Measurements from ENCODE around the gene DPP4.

Gene DPP4

GRCh38 chr2:161995553-161996016 lies 78.4 kb downstream of the DPP4 start:
- no peak overlapping the region for H3K4me3 ChIP-seq (ENCODE audit: low read length)
- no peak overlapping the region for H3K4me2 ChIP-seq (ENCODE audit: low read length)
- no peak overlapping the region for H3K27ac ChIP-seq (ENCODE audit: low read depth, low read length)
- H2AK5ac ChIP-seq (ENCODE audit: low read length), result no peak overlapping the region
- H3K36me3 ChIP-seq (ENCODE audit: control insufficient read depth, insufficient read depth, low read length), result no peaks in the 10 kb centered on the region
- no peak overlapping the region for H3K23ac ChIP-seq (ENCODE audit: low read length)
- no peak for DNase-seq
- H2BK120ac ChIP-seq (ENCODE audit: low read depth, low read length), result no peak overlapping the region
- no peak overlapping the region for H3K4ac ChIP-seq (ENCODE audit: low read depth, low read length)
- H3K27me3 ChIP-seq (ENCODE audit: insufficient read depth, low read length, poor library complexity), result no peaks in the 10 kb centered on the region
- no peaks in the 10 kb centered on the region for H3K79me2 ChIP-seq (ENCODE audit: control insufficient read depth, insufficient read depth, low read length)
- H3K9ac ChIP-seq (ENCODE audit: low read length), result no peak overlapping the region
- H3K79me1 ChIP-seq (ENCODE audit: low read length), result no peaks in the 10 kb centered on the region
- H4K5ac ChIP-seq (ENCODE audit: low read length), result no peak overlapping the region
- no peaks in the 10 kb centered on the region for H3K4me1 ChIP-seq (ENCODE audit: control insufficient read depth, low read depth, low read length)
- H3K56ac ChIP-seq (ENCODE audit: low read length), result no peak overlapping the region
- H2BK15ac ChIP-seq (replicated peaks; ENCODE audit: low read depth), result no peak overlapping the region
- H2BK5ac ChIP-seq (ENCODE audit: low read length), result no peak overlapping the region
- no peak overlapping the region for H3K18ac ChIP-seq (ENCODE audit: low read length)
- H4K8ac ChIP-seq (ENCODE audit: low read depth, low read length), result no peak overlapping the region

GRCh38 chr2:161994761-161995520 lies 79.1 kb downstream of the DPP4 start:
- Histone ChIP-seq H3K4ac (ENCODE audit: low read depth, low read length) (no peak overlapping the region), H3K27me3 (ENCODE audit: insufficient read depth, low read length, poor library complexity) (no peaks in the 10 kb centered on the region), H3K79me1 (ENCODE audit: low read length) (no peaks in the 10 kb centered on the region), H3K4me2 (ENCODE audit: low read length) (no peak overlapping the region), H3K23ac (ENCODE audit: low read length) (no peak overlapping the region), H2BK5ac (ENCODE audit: low read length) (no peak overlapping the region), H3K18ac (ENCODE audit: low read length) (no peak overlapping the region), H3K27ac (ENCODE audit: low read depth, low read length) (no peak overlapping the region), H2BK15ac (replicated peaks; ENCODE audit: low read depth) (no peak overlapping the region), H3K36me3 (ENCODE audit: control insufficient read depth, insufficient read depth, low read length) (no peaks in the 10 kb centered on the region), H4K5ac (ENCODE audit: low read length) (no peak overlapping the region), H4K8ac (ENCODE audit: low read depth, low read length) (no peak overlapping the region), H2BK120ac (ENCODE audit: low read depth, low read length) (no peak overlapping the region), H3K9ac (ENCODE audit: low read length) (no peak overlapping the region), H3K4me1 (ENCODE audit: control insufficient read depth, low read depth, low read length) (no peaks in the 10 kb centered on the region), H3K4me3 (ENCODE audit: low read length) (no peak overlapping the region), H2AK5ac (ENCODE audit: low read length) (no peak overlapping the region), H3K56ac (ENCODE audit: low read length) (no peak overlapping the region), H3K79me2 (ENCODE audit: control insufficient read depth, insufficient read depth, low read length) (no peaks in the 10 kb centered on the region)
- no CpG with 5 or more reads among the region's 5 CpGs for WGBS (ENCODE audit: extremely low coverage, insufficient coverage, low lambda C conversion rate)
- no peak for DNase-seq

- no CpG with 5 or more reads among the region's 3 CpGs for WGBS (ENCODE audit: extremely low coverage, insufficient coverage, low lambda C conversion rate)
- no peaks in the 10 kb centered on the region for H3K36me3 ChIP-seq (ENCODE audit: control insufficient read depth, insufficient read depth, low read length)
- H3K4me2 ChIP-seq (ENCODE audit: low read length), result no peak overlapping the region
- H4K5ac ChIP-seq (ENCODE audit: low read length), result no peak overlapping the region
- no peak overlapping the region for H2BK120ac ChIP-seq (ENCODE audit: low read depth, low read length)
- H2BK15ac ChIP-seq (replicated peaks; ENCODE audit: low read depth), result no peak overlapping the region
- no peaks in the 10 kb centered on the region for H3K4me1 ChIP-seq (ENCODE audit: control insufficient read depth, low read depth, low read length)
- no peak overlapping the region for H3K4ac ChIP-seq (ENCODE audit: low read depth, low read length)
- peak; percentile 18 for DNase-seq
- no peak overlapping the region for H3K56ac ChIP-seq (ENCODE audit: low read length)
- no peaks in the 10 kb centered on the region for H3K79me1 ChIP-seq (ENCODE audit: low read length)
- H3K79me2 ChIP-seq (ENCODE audit: control insufficient read depth, insufficient read depth, low read length), result no peaks in the 10 kb centered on the region
- H4K8ac ChIP-seq (ENCODE audit: low read depth, low read length), result no peak overlapping the region
- H3K18ac ChIP-seq (ENCODE audit: low read length), result no peak overlapping the region
- H3K4me3 ChIP-seq (ENCODE audit: low read length), result no peak overlapping the region
- no peak overlapping the region for H3K9ac ChIP-seq (ENCODE audit: low read length)
- H3K27ac ChIP-seq (ENCODE audit: low read depth, low read length), result no peak overlapping the region
- no peaks in the 10 kb centered on the region for H3K27me3 ChIP-seq (ENCODE audit: insufficient read depth, low read length, poor library complexity)
- no peak overlapping the region for H2AK5ac ChIP-seq (ENCODE audit: low read length)
- H2BK5ac ChIP-seq (ENCODE audit: low read length), result no peak overlapping the region
- H3K23ac ChIP-seq (ENCODE audit: low read length), result no peak overlapping the region
These were observed 81.5 kb downstream of the DPP4 start for GRCh38 chr2:161992531-161992930.

GRCh38 chr2:161991991-161992390 lies 82.0 kb downstream of the DPP4 start:
- H2BK5ac ChIP-seq (ENCODE audit: low read length), result no peak overlapping the region
- no peaks in the 10 kb centered on the region for H3K79me1 ChIP-seq (ENCODE audit: low read length)
- no peak overlapping the region for H4K5ac ChIP-seq (ENCODE audit: low read length)
- no peaks in the 10 kb centered on the region for H3K79me2 ChIP-seq (ENCODE audit: control insufficient read depth, insufficient read depth, low read length)
- no peaks in the 10 kb centered on the region for H3K4me1 ChIP-seq (ENCODE audit: control insufficient read depth, low read depth, low read length)
- no peak overlapping the region for H3K18ac ChIP-seq (ENCODE audit: low read length)
- H4K8ac ChIP-seq (ENCODE audit: low read depth, low read length), result no peak overlapping the region
- H3K9ac ChIP-seq (ENCODE audit: low read length), result no peak overlapping the region
- H3K4ac ChIP-seq (ENCODE audit: low read depth, low read length), result no peak overlapping the region
- WGBS (ENCODE audit: extremely low coverage, insufficient coverage, low lambda C conversion rate), result no CpG with 5 or more reads among the region's 1 CpG
- DNase-seq, result no peak
- H3K56ac ChIP-seq (ENCODE audit: low read length), result no peak overlapping the region
- H3K23ac ChIP-seq (ENCODE audit: low read length), result no peak overlapping the region
- no peak overlapping the region for H3K4me3 ChIP-seq (ENCODE audit: low read length)
- H2BK15ac ChIP-seq (replicated peaks; ENCODE audit: low read depth), result no peak overlapping the region
- H3K36me3 ChIP-seq (ENCODE audit: control insufficient read depth, insufficient read depth, low read length), result no peaks in the 10 kb centered on the region
- no peaks in the 10 kb centered on the region for H3K27me3 ChIP-seq (ENCODE audit: insufficient read depth, low read length, poor library complexity)
- no peak overlapping the region for H3K27ac ChIP-seq (ENCODE audit: low read depth, low read length)
- H3K4me2 ChIP-seq (ENCODE audit: low read length), result no peak overlapping the region
- H2AK5ac ChIP-seq (ENCODE audit: low read length), result no peak overlapping the region
- no peak overlapping the region for H2BK120ac ChIP-seq (ENCODE audit: low read depth, low read length)

- H3K4me3 ChIP-seq (ENCODE audit: low read length), result no peak overlapping the region
- no peak overlapping the region for H3K56ac ChIP-seq (ENCODE audit: low read length)
- no peak overlapping the region for H2BK15ac ChIP-seq (replicated peaks; ENCODE audit: low read depth)
- no peaks in the 10 kb centered on the region for H3K4me1 ChIP-seq (ENCODE audit: control insufficient read depth, low read depth, low read length)
- WGBS (ENCODE audit: extremely low coverage, insufficient coverage, low lambda C conversion rate), result no CpG with 5 or more reads among the region's 1 CpG
- H3K27me3 ChIP-seq (ENCODE audit: insufficient read depth, low read length, poor library complexity), result no peaks in the 10 kb centered on the region
- H2AK5ac ChIP-seq (ENCODE audit: low read length), result no peak overlapping the region
- H3K23ac ChIP-seq (ENCODE audit: low read length), result no peak overlapping the region
- H3K27ac ChIP-seq (ENCODE audit: low read depth, low read length), result no peak overlapping the region
- H3K18ac ChIP-seq (ENCODE audit: low read length), result no peak overlapping the region
- no peaks in the 10 kb centered on the region for H3K79me1 ChIP-seq (ENCODE audit: low read length)
- H3K4ac ChIP-seq (ENCODE audit: low read depth, low read length), result no peak overlapping the region
- no peak overlapping the region for H3K4me2 ChIP-seq (ENCODE audit: low read length)
- H4K5ac ChIP-seq (ENCODE audit: low read length), result no peak overlapping the region
- no peak overlapping the region for H3K9ac ChIP-seq (ENCODE audit: low read length)
- no peak overlapping the region for H2BK5ac ChIP-seq (ENCODE audit: low read length)
- no peak overlapping the region for H2BK120ac ChIP-seq (ENCODE audit: low read depth, low read length)
- no peak overlapping the region for H4K8ac ChIP-seq (ENCODE audit: low read depth, low read length)
- H3K36me3 ChIP-seq (ENCODE audit: control insufficient read depth, insufficient read depth, low read length), result no peaks in the 10 kb centered on the region
- H3K79me2 ChIP-seq (ENCODE audit: control insufficient read depth, insufficient read depth, low read length), result no peaks in the 10 kb centered on the region
- peak; percentile 24 for DNase-seq
These were observed 83.3 kb downstream of the DPP4 start for GRCh38 chr2:161990741-161991140.

GRCh38 chr2:161990036-161990435 lies 84.0 kb downstream of the DPP4 start:
- DNase-seq, result no peak
- H4K8ac ChIP-seq (ENCODE audit: low read depth, low read length), result no peak overlapping the region
- no peak overlapping the region for H3K27ac ChIP-seq (ENCODE audit: low read depth, low read length)
- no peak overlapping the region for H2AK5ac ChIP-seq (ENCODE audit: low read length)
- H3K4me2 ChIP-seq (ENCODE audit: low read length), result no peak overlapping the region
- no peak overlapping the region for H3K4ac ChIP-seq (ENCODE audit: low read depth, low read length)
- no peak overlapping the region for H2BK15ac ChIP-seq (replicated peaks; ENCODE audit: low read depth)
- H4K5ac ChIP-seq (ENCODE audit: low read length), result no peak overlapping the region
- H2BK5ac ChIP-seq (ENCODE audit: low read length), result no peak overlapping the region
- H3K23ac ChIP-seq (ENCODE audit: low read length), result no peak overlapping the region
- no peaks in the 10 kb centered on the region for H3K4me1 ChIP-seq (ENCODE audit: control insufficient read depth, low read depth, low read length)
- no peaks in the 10 kb centered on the region for H3K79me2 ChIP-seq (ENCODE audit: control insufficient read depth, insufficient read depth, low read length)
- no peaks in the 10 kb centered on the region for H3K79me1 ChIP-seq (ENCODE audit: low read length)
- H3K18ac ChIP-seq (ENCODE audit: low read length), result no peak overlapping the region
- WGBS (ENCODE audit: extremely low coverage, insufficient coverage, low lambda C conversion rate), result no CpG with 5 or more reads among the region's 2 CpGs
- no peaks in the 10 kb centered on the region for H3K27me3 ChIP-seq (ENCODE audit: insufficient read depth, low read length, poor library complexity)
- no peak overlapping the region for H2BK120ac ChIP-seq (ENCODE audit: low read depth, low read length)
- H3K36me3 ChIP-seq (ENCODE audit: control insufficient read depth, insufficient read depth, low read length), result no peaks in the 10 kb centered on the region
- H3K9ac ChIP-seq (ENCODE audit: low read length), result no peak overlapping the region
- no peak overlapping the region for H3K4me3 ChIP-seq (ENCODE audit: low read length)
- H3K56ac ChIP-seq (ENCODE audit: low read length), result no peak overlapping the region

Measured in mesendoderm (in vitro differentiated cells).